OCI-LY7 (cell line): ENCODE results near the gene DDX28. TPM values are rescaled to one million over a fixed set of nuclear protein-coding genes. Genes with fewer than 3 reads are reported as not detected.

ENCODE experiments used
- BruUV-seq: library from RNA; stranded (reverse); fragments of 400-500 nt; replicated peaks from 2 replicates; lab custom pipeline; 2021; lab: Mats Ljungman, UMichigan
- CTCF ChIA-PET: fragments of 300-600 bp; sonication (Branson Sonifier 250); formaldehyde crosslinking; loops from one replicate; lab custom pipeline; 2022; ENCODE audit warnings: antibody characterized with exemption; ENCODE audit not compliant: unreplicated experiment; lab: Charles Lee
- POLR2A ChIA-PET: fragments of 300-600 bp; sonication (Branson Sonifier 250); formaldehyde crosslinking; loops from one replicate; lab custom pipeline; 2022; ENCODE audit warnings: antibody characterized with exemption; lab: Charles Lee
- DNase-seq: peaks from one replicate; pipeline ENCODE4 v3.0.0-alpha.2; 2015; ENCODE audit warnings: low spot score
- H2AFZ ChIP-seq: fragments of 200-600 bp; sonication (generic), shearing (Covaris generic); 2 replicates; pipeline ENCODE4 v1.6.1; 2014; ENCODE audit warnings: mild to moderate bottlenecking, antibody characterized with exemption, low read length, moderate library complexity
- H3K27ac ChIP-seq: fragments of 200-600 bp; sonication (generic); 2 replicates; pipeline ENCODE4 v1.5.1; 2014; ENCODE audit warnings: mixed run types, low read depth, mild to moderate bottlenecking, moderate library complexity, low read length, inconsistent platforms; ENCODE audit not compliant: poor library complexity, severe bottlenecking
- H3K36me3 ChIP-seq: fragments of 200-600 bp; sonication (generic); 2 replicates; pipeline ENCODE4 v1.6.1; 2014; ENCODE audit warnings: mild to moderate bottlenecking, antibody characterized with exemption, low read length, moderate library complexity, mixed read lengths; ENCODE audit not compliant: insufficient read depth
- H3K4me1 ChIP-seq: fragments of 200-600 bp; sonication (generic); 2 replicates; pipeline ENCODE4 v1.5.1; 2014; ENCODE audit warnings: mild to moderate bottlenecking, low read length; ENCODE audit not compliant: insufficient read depth, poor library complexity, severe bottlenecking
- H3K4me2 ChIP-seq: fragments of 200-600 bp; sonication (generic); 2 replicates; pipeline ENCODE4 v1.6.1; 2014; ENCODE audit warnings: mild to moderate bottlenecking, low read length
- H3K4me3 ChIP-seq: fragments of 200-600 bp; sonication (generic); 2 replicates; pipeline ENCODE4 v1.5.1; 2014; ENCODE audit warnings: mild to moderate bottlenecking, low read depth, low read length; ENCODE audit not compliant: poor library complexity, severe bottlenecking
- H3K79me2 ChIP-seq: fragments of 200-600 bp; sonication (generic); 2 replicates; pipeline ENCODE4 v1.6.1; 2016; ENCODE audit warnings: low read depth, mild to moderate bottlenecking, low read length, moderate library complexity, mixed read lengths; ENCODE audit not compliant: insufficient read depth
- H3K9me2 ChIP-seq: fragments of 200-600 bp; sonication (generic); 2 replicates; pipeline ENCODE4 v1.6.1; 2016; ENCODE audit warnings: mild to moderate bottlenecking, low read length, mixed read lengths; ENCODE audit not compliant: insufficient read depth
- H3K9me3 ChIP-seq: fragments of 200-600 bp; sonication (generic); 2 replicates; pipeline ENCODE4 v1.6.1; 2014; ENCODE audit warnings: mild to moderate bottlenecking, mixed run types, low read length, mixed read lengths
- H4K20me1 ChIP-seq: fragments of 200-600 bp; sonication (generic); 2 replicates; pipeline ENCODE4 v1.6.1; 2014; ENCODE audit warnings: mild to moderate bottlenecking, antibody characterized with exemption, low read length, moderate library complexity, mixed read lengths; ENCODE audit not compliant: insufficient read depth
- CTCF ChIP-seq: fragments of 200-600 bp; sonication (generic); conservative IDR thresholded peaks from 2 replicates; pipeline ENCODE4 v1.5.1; 2014; ENCODE audit warnings: mild to moderate bottlenecking, antibody characterized with exemption, low read length, moderate library complexity, mixed read lengths
- EZH2phosphoT487 ChIP-seq: fragments of 200-600 bp; sonication (generic); IDR thresholded peaks from 2 replicates; pipeline ENCODE4 v1.6.1; 2018; ENCODE audit warnings: low read depth, borderline replicate concordance, mild to moderate bottlenecking, mixed run types, antibody characterized with exemption, low read length, moderate library complexity, mixed read lengths
- intact Hi-C: fragments of 100-400 bp; cut with micrococcal nuclease; formaldehyde crosslinking; loops from one replicate; pipeline ENCODE4 v1.10.0; 2022; ENCODE audit not compliant: unreplicated experiment
- total RNA-seq, 2 experiments: library from RNA; depleted of rRNA in 1 of 2; stranded (reverse); fragments of >200 nt in 1 of 2; shearing (Covaris generic) in 1 of 2; gene quantifications; 2 replicates each; pipeline ENCODE4 v1.2.3, GENCODE V29; 2014 to 2022

Gene DDX28
- total RNA-seq, 2 experiments from 2014 or later = 18.1 to 31.4 TPM

GRCh38 chr16:68071518-68071901 is 48.5 kb upstream of the DDX28 start:
- H3K27ac ChIP-seq = peak overlapping the region; percentile 88
- no peaks in the 10 kb centered on the region for H4K20me1 ChIP-seq
- peak overlapping the region; percentile 64 for H3K4me2 ChIP-seq
- intact Hi-C loops = loop anchor here (1.0 kb wide), 2 partner anchors 45 to 158 kb away; no protein-coding TSS in a partner anchor
- no peaks in the 10 kb centered on the region for H3K9me2 ChIP-seq
- ChIA-PET CTCF (interaction anchor here (0.6 to 4.0 kb wide), 2 partner anchors 9 to 13 kb away, joined by 3 to 34 read pairs; partner anchors contain the start of gene NFATC3), POLR2A (interaction anchor here (0.6 to 2.7 kb wide), 8 partner anchors 14 to 1023 kb away, joined by 3 to 21 read pairs (median 3); partner anchors contain the start of genes NFATC3, RANBP10 and TSNAXIP1)
- peaks cover 71% of the 10 kb centered on the region for H3K4me1 ChIP-seq
- no peak for TF ChIP-seq EZH2phosphoT487
- TF ChIP-seq CTCF = no peak
- no peaks in the 10 kb centered on the region for H3K79me2 ChIP-seq
- DNase-seq = no peak
- peaks cover 57% of the 10 kb centered on the region for H3K36me3 ChIP-seq
- BruUV-seq = no TSS peak
- peak overlapping the region; percentile 40 for H3K4me3 ChIP-seq
- H2AFZ ChIP-seq = peak overlapping the region; percentile 53; the same call in 1 of the 2 replicates
- H3K9me3 ChIP-seq = no peaks in the 10 kb centered on the region

- H2AFZ ChIP-seq = peak overlapping the region; percentile 53; the same call in 1 of the 2 replicates
- CTCF ChIA-PET = interaction anchor here (0.5 to 4.0 kb wide), 4 partner anchors 9 to 147 kb away, joined by 3 to 34 read pairs (median 3); partner anchors contain the start of gene NFATC3
- H3K4me1 ChIP-seq = peaks cover 66% of the 10 kb centered on the region
- no TSS peak for BruUV-seq
- POLR2A ChIA-PET = interaction anchor here (0.6 to 2.7 kb wide), 8 partner anchors 14 to 264 kb away, joined by 3 to 21 read pairs (median 4); partner anchors contain the start of genes NFATC3, RANBP10 and TSNAXIP1
- H3K4me2 ChIP-seq = peak overlapping the region; percentile 64
- H3K9me3 ChIP-seq = no peaks in the 10 kb centered on the region
- peak overlapping the region; percentile 40 for H3K4me3 ChIP-seq
- intact Hi-C loops = loop anchor here (1.0 kb wide), 2 partner anchors 45 to 158 kb away; no protein-coding TSS in a partner anchor
- H3K27ac ChIP-seq = peak overlapping the region; percentile 88
- TF ChIP-seq EZH2phosphoT487 = no peak
- peak; percentile 75 for TF ChIP-seq CTCF
- H3K79me2 ChIP-seq = no peaks in the 10 kb centered on the region
- H3K9me2 ChIP-seq = no peaks in the 10 kb centered on the region
- no peaks in the 10 kb centered on the region for H4K20me1 ChIP-seq
- H3K36me3 ChIP-seq = peaks cover 57% of the 10 kb centered on the region
- peak; percentile 85 for DNase-seq
Observed at GRCh38 chr16:68070806-68071517, 47.9 kb upstream of the DDX28 start.
